CD4-positive, alpha-beta memory T cell (primary cell): ENCODE data around the gene RFX1. TPM values are rescaled to one million over a fixed set of nuclear protein-coding genes. Genes with fewer than 3 reads are reported as not detected.

ENCODE experiments used
- CTCF ChIA-PET: fragments of 350-600 bp; sonication (Branson Sonifier 250); formaldehyde crosslinking; loops from one replicate; lab custom pipeline; 2021; ENCODE audit warnings: inconsistent platforms; ENCODE audit not compliant: partially characterized antibody; lab: Charles Lee
- POLR2A ChIA-PET: fragments of 350-600 bp; sonication (Branson Sonifier 250); formaldehyde crosslinking; loops from one replicate; lab custom pipeline; 2021; ENCODE audit not compliant: partially characterized antibody; lab: Charles Lee
- DNase-seq, 5 donors: peaks; one replicate each; pipeline versions ENCODE4 v3.0.0 to v3.0.0-alpha.2; 2020 to 2022; ENCODE audit warnings: mixed read lengths in 1 of 5
- H3K27ac ChIP-seq: one replicate; pipeline ENCODE4 v1.7.0; 2013; ENCODE audit warnings: low read depth, low read length
- H3K27me3 ChIP-seq: 2 replicates; pipeline ENCODE4 v1.7.0; 2013; ENCODE audit warnings: mild to moderate bottlenecking, low read length, moderate library complexity; ENCODE audit not compliant: insufficient read depth
- H3K36me3 ChIP-seq: 2 replicates; pipeline ENCODE4 v1.7.0; 2013; ENCODE audit warnings: mild to moderate bottlenecking, low read length, moderate library complexity; ENCODE audit not compliant: insufficient read depth
- H3K4me1 ChIP-seq: 2 replicates; pipeline ENCODE4 v1.7.0; 2013; ENCODE audit warnings: mild to moderate bottlenecking, low read length, moderate library complexity; ENCODE audit not compliant: insufficient read depth
- H3K4me3 ChIP-seq, 2 donors: one replicate each; pipeline ENCODE4 v1.7.0; 2013; ENCODE audit warnings: low read length in 2 of 2, mild to moderate bottlenecking in 1 of 2
- H3K9me3 ChIP-seq, 2 donors: one replicate each; pipeline ENCODE4 v1.7.0; 2013; ENCODE audit warnings: low read length in 2 of 2, control low read depth in 1 of 2; ENCODE audit not compliant: control insufficient read depth in 1 of 2
- H3K27ac Mint-ChIP-seq, 7 donors: one replicate each; pipeline ENCODE4 v1.8.0; 2020 to 2021; ENCODE audit warnings: mixed read lengths in 7 of 7, mild to moderate bottlenecking in 6 of 7, inconsistent platforms in 3 of 7, moderate library complexity in 3 of 7
- H3K27me3 Mint-ChIP-seq, 2 donors: one replicate each; pipeline ENCODE4 v1.8.0; 2020 to 2021; ENCODE audit warnings: mixed read lengths in 2 of 2
- H3K36me3 Mint-ChIP-seq, 2 donors: one replicate each; pipeline ENCODE4 v1.8.0; 2020 to 2021; ENCODE audit warnings: mixed read lengths in 2 of 2, inconsistent platforms in 1 of 2, mild to moderate bottlenecking in 1 of 2
- H3K4me1 Mint-ChIP-seq, 4 donors: one replicate each; pipeline ENCODE4 v1.8.0; 2020 to 2021; ENCODE audit warnings: mixed read lengths in 4 of 4, mild to moderate bottlenecking in 1 of 4
- H3K4me3 Mint-ChIP-seq, 8 donors: one replicate each; pipeline ENCODE4 v1.8.0; 2020 to 2021; ENCODE audit warnings: mixed read lengths in 8 of 8, mild to moderate bottlenecking in 7 of 8, moderate library complexity in 6 of 8, inconsistent platforms in 3 of 8
- H3K9me3 Mint-ChIP-seq, 8 donors: one replicate each; pipeline ENCODE4 v1.8.0; 2020 to 2021; ENCODE audit warnings: mixed read lengths in 8 of 8, mild to moderate bottlenecking in 5 of 8, inconsistent platforms in 3 of 8, moderate library complexity in 1 of 8
- intact Hi-C: fragments of 100-400 bp; cut with micrococcal nuclease; formaldehyde crosslinking; loops from one replicate; pipeline ENCODE4 v1.15.1; 2023
- polyA plus RNA-seq, 2 donors: library from polyadenylated mRNA; unstranded; fragments of 300-500 nt; fragmentation: Illumina TruSeq; gene quantifications; one replicate each; pipeline ENCODE4 v1.2.3, GENCODE V29; 2021
- total RNA-seq, 2 experiments: library from RNA; stranded (reverse); gene quantifications; one replicate each; pipeline ENCODE4 v1.2.3, GENCODE V29; 2021

The RFX1 gene
- total and polyA plus RNA-seq, 4 experiments from 2014 or later = 2.5 to 17.8 (median 17.4) TPM; not detected in 1

- no peaks in the 10 kb centered on the region for H3K27me3 Mint-ChIP-seq
- ChIA-PET POLR2A (interaction anchor here (0.6 to 3.2 kb wide), 9 partner anchors 10 to 224 kb away, joined by 3 to 13 read pairs (median 4); partner anchors contain the start of genes C19orf53, DCAF15 and IL27RA), CTCF (interaction anchor here (0.9 to 1.3 kb wide), 3 partner anchors 9 to 28 kb away, joined by 3 to 4 read pairs (median 3); no protein-coding TSS in a partner anchor)
- no peaks in the 10 kb centered on the region for H3K9me3 Mint-ChIP-seq
- Histone ChIP-seq H3K27ac (no peak overlapping the region), H3K36me3 (peaks cover 3% of the 10 kb centered on the region), H3K4me1 (peaks cover 44% of the 10 kb centered on the region), H3K4me3 (no peak overlapping the region), H3K9me3 (no peaks in the 10 kb centered on the region), H3K27me3 (no peaks in the 10 kb centered on the region)
- peaks cover 24 to 49% (median 32%) of the 10 kb centered on the region in 4 donors for H3K4me1 Mint-ChIP-seq
- peak overlapping the region in 6 of 7 donors; percentile 22 to 97 (median 80) for H3K27ac Mint-ChIP-seq
- H3K4me3 Mint-ChIP-seq = no peak overlapping the region
- intact Hi-C loops = no loop called here
- H3K36me3 Mint-ChIP-seq = peaks cover 7 to 13% of the 10 kb centered on the region in 2 donors
- DNase-seq = no peak
Measured at GRCh38 chr19:13999085-13999484, 7.0 kb downstream of the RFX1 start.

- Histone ChIP-seq H3K36me3 (peaks cover 3% of the 10 kb centered on the region), H3K27me3 (no peaks in the 10 kb centered on the region), H3K9me3 (no peaks in the 10 kb centered on the region), H3K27ac (no peak overlapping the region), H3K4me1 (peaks cover 37% of the 10 kb centered on the region), H3K4me3 (no peak overlapping the region)
- Mint-ChIP-seq H3K9me3 (no peaks in the 10 kb centered on the region), H3K36me3 (peaks cover 7 to 14% of the 10 kb centered on the region in 2 donors), H3K27ac (peak overlapping the region; percentile 60 to 91 (median 82)), H3K4me1 (peaks cover 21 to 44% (median 29%) of the 10 kb centered on the region in 4 donors), H3K27me3 (no peaks in the 10 kb centered on the region), H3K4me3 (peak overlapping the region in 1 of 8 donors; percentile 36)
- ChIA-PET CTCF (interaction anchor here (0.9 to 1.3 kb wide), 3 partner anchors 8 to 28 kb away, joined by 3 to 4 read pairs (median 3); no protein-coding TSS in a partner anchor), POLR2A (interaction anchor here (0.9 to 3.2 kb wide), 8 partner anchors 8 to 224 kb away, joined by 3 to 13 read pairs (median 4); partner anchors contain the start of genes C19orf53, DCAF15 and IL27RA)
- intact Hi-C loops = no loop called here
- no peak for DNase-seq
Measured at GRCh38 chr19:13998426-13998825, 7.7 kb downstream of the RFX1 start.

- peaks cover 29% of the 10 kb centered on the region for H3K4me1 ChIP-seq
- peaks cover 8% of the 10 kb centered on the region for H3K36me3 ChIP-seq
- no peaks in the 10 kb centered on the region for H3K9me3 ChIP-seq
- Mint-ChIP-seq H3K27ac (peak overlapping the region in 1 of 7 donors; percentile 84), H3K4me1 (peaks cover 12 to 36% (median 24%) of the 10 kb centered on the region in 4 donors), H3K4me3 (no peak overlapping the region), H3K36me3 (peaks cover 11 to 16% of the 10 kb centered on the region in 2 donors), H3K9me3 (no peaks in the 10 kb centered on the region), H3K27me3 (no peaks in the 10 kb centered on the region)
- no peak for DNase-seq
- no peaks in the 10 kb centered on the region for H3K27me3 ChIP-seq
- intact Hi-C loops = no loop called here
- CTCF ChIA-PET = no interaction called here
- H3K27ac ChIP-seq = no peak overlapping the region
- POLR2A ChIA-PET = interaction anchor here (1.3 to 3.1 kb wide), 2 partner anchors 8 to 13 kb away, joined by 4 to 24 read pairs; no protein-coding TSS in a partner anchor
- no peak overlapping the region for H3K4me3 ChIP-seq
Measured at GRCh38 chr19:13997631-13997962, 8.5 kb downstream of the RFX1 start.

- no peak overlapping the region for H3K4me3 ChIP-seq
- POLR2A ChIA-PET = interaction anchor here (3.1 kb wide), 1 partner anchor 12 kb away, joined by 24 read pairs; no protein-coding TSS in a partner anchor
- Mint-ChIP-seq H3K27ac (peak overlapping the region in 1 of 7 donors; percentile 41), H3K36me3 (peaks cover 11 to 21% of the 10 kb centered on the region in 2 donors), H3K9me3 (no peaks in the 10 kb centered on the region), H3K27me3 (no peaks in the 10 kb centered on the region), H3K4me3 (no peak overlapping the region), H3K4me1 (peaks cover 10 to 34% (median 22%) of the 10 kb centered on the region in 4 donors)
- H3K9me3 ChIP-seq = no peaks in the 10 kb centered on the region
- no peak overlapping the region for H3K27ac ChIP-seq
- CTCF ChIA-PET = interaction anchor here (0.7 kb wide), 1 partner anchor 350 kb away, joined by 3 read pairs; no protein-coding TSS in a partner anchor
- peaks cover 13% of the 10 kb centered on the region for H3K36me3 ChIP-seq
- no peak for DNase-seq
- no peaks in the 10 kb centered on the region for H3K27me3 ChIP-seq
- H3K4me1 ChIP-seq = peaks cover 24% of the 10 kb centered on the region
- intact Hi-C loops = no loop called here
Measured at GRCh38 chr19:13996928-13997630, 9.0 kb downstream of the RFX1 start.

GRCh38 chr19:13995878-13996765 is 10.0 kb downstream of the RFX1 start:
- Mint-ChIP-seq H3K36me3 (peaks cover 12 to 26% of the 10 kb centered on the region in 2 donors), H3K4me3 (no peak overlapping the region), H3K4me1 (peaks cover 8 to 31% (median 19%) of the 10 kb centered on the region in 4 donors), H3K27ac (peak overlapping the region in 2 of 7 donors; percentile 35 to 56), H3K9me3 (no peaks in the 10 kb centered on the region), H3K27me3 (no peaks in the 10 kb centered on the region)
- Histone ChIP-seq H3K4me1 (peaks cover 14% of the 10 kb centered on the region), H3K27ac (no peak overlapping the region), H3K36me3 (peaks cover 16% of the 10 kb centered on the region), H3K4me3 (no peak overlapping the region), H3K9me3 (no peaks in the 10 kb centered on the region), H3K27me3 (no peaks in the 10 kb centered on the region)
- intact Hi-C loops = no loop called here
- CTCF ChIA-PET = interaction anchor here (0.7 kb wide), 1 partner anchor 351 kb away, joined by 3 read pairs; no protein-coding TSS in a partner anchor
- POLR2A ChIA-PET = interaction anchor here (0.6 to 3.1 kb wide), 4 partner anchors 9 to 21 kb away, joined by 3 to 24 read pairs (median 8); partner anchors contain the start of gene RFX1
- DNase-seq = no peak

- H3K27ac Mint-ChIP-seq = peak overlapping the region in 1 of 7 donors; percentile 29
- Histone ChIP-seq H3K4me1 (peaks cover 5% of the 10 kb centered on the region), H3K4me3 (no peak overlapping the region), H3K27me3 (no peaks in the 10 kb centered on the region), H3K27ac (no peak overlapping the region), H3K36me3 (peaks cover 16% of the 10 kb centered on the region), H3K9me3 (no peaks in the 10 kb centered on the region)
- no peak for DNase-seq
- intact Hi-C loops = no loop called here
- no peaks in the 10 kb centered on the region for H3K27me3 Mint-ChIP-seq
- peaks cover 2 to 27% (median 16%) of the 10 kb centered on the region in 4 donors for H3K4me1 Mint-ChIP-seq
- ChIA-PET POLR2A (interaction anchor here (0.7 to 3.1 kb wide), 4 partner anchors 10 to 37 kb away, joined by 3 to 24 read pairs (median 8); partner anchors contain the start of genes IL27RA and RFX1), CTCF (no interaction called here)
- no peak overlapping the region for H3K4me3 Mint-ChIP-seq
- no peaks in the 10 kb centered on the region for H3K9me3 Mint-ChIP-seq
- H3K36me3 Mint-ChIP-seq = peaks cover 14 to 29% of the 10 kb centered on the region in 2 donors
Measured at GRCh38 chr19:13995017-13995728, 10.9 kb downstream of the RFX1 start.
